Epithelial cell of proximal tubule (primary cell): Measurements from ENCODE around the gene RHO. TPM values are rescaled to one million over a fixed set of nuclear protein-coding genes. Genes with fewer than 3 reads are reported as not detected.

Experiments
- DNase-seq: peaks from one replicate; pipeline ENCODE4 v3.0.0-alpha.2; 2011; ENCODE audit warnings: low read depth
- H3K4me3 ChIP-seq: 2 replicates; pipeline ENCODE4 v1.5.1; 2011; ENCODE audit warnings: low read depth, mild to moderate bottlenecking, low read length
- total RNA-seq: library from RNA; depleted of rRNA; stranded (reverse); fragments of >200 nt; gene quantifications from 2 replicates; pipeline ENCODE4 v1.2.3, GENCODE V29; 2015
- TF ChIP-seq, protein P1 (sequence below): conservative IDR thresholded peaks from 2 replicates; pipeline ENCODE4 v1.5.1; 2012; ENCODE audit warnings: low read depth, mild to moderate bottlenecking, low read length

The RHO gene
- total RNA-seq, 1 donor from 2014 or later: not detected

- TF ChIP-seq, protein P1, sequence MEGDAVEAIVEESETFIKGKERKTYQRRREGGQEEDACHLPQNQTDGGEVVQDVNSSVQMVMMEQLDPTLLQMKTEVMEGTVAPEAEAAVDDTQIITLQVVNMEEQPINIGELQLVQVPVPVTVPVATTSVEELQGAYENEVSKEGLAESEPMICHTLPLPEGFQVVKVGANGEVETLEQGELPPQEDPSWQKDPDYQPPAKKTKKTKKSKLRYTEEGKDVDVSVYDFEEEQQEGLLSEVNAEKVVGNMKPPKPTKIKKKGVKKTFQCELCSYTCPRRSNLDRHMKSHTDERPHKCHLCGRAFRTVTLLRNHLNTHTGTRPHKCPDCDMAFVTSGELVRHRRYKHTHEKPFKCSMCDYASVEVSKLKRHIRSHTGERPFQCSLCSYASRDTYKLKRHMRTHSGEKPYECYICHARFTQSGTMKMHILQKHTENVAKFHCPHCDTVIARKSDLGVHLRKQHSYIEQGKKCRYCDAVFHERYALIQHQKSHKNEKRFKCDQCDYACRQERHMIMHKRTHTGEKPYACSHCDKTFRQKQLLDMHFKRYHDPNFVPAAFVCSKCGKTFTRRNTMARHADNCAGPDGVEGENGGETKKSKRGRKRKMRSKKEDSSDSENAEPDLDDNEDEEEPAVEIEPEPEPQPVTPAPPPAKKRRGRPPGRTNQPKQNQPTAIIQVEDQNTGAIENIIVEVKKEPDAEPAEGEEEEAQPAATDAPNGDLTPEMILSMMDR: no peak
- DNase-seq: no peak
- no peak overlapping the region for H3K4me3 ChIP-seq
Observed at GRCh38 chr3:129567939-129568338, 39.5 kb downstream of the RHO start.

DNA sequence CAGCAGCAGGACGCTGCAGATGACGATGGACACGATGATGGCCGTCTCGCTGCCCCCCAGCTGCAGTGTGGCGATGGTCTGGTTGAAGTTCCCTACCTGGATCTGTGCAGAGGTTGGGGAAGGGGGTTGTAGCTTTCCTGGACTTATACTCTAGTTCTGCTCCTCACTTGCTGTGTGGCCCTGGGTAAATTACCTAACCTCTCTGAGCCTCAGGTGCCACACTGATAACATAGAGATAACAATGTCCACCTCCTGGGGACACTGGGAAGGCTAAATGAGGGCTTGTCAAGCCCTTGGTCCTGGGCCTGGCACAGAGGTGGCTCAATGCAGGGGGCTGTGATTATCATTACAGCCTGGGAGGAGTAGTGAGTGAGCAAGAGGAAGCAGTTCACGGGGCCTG lies 41.4 kb downstream of the RHO start:
- no peak overlapping the region for H3K4me3 ChIP-seq
- TF ChIP-seq, protein P1: no peak
- no peak for DNase-seq

- TF ChIP-seq, protein P1: no peak
- H3K4me3 ChIP-seq: no peak overlapping the region
- DNase-seq: no peak
Observed at GRCh38 chr3:129571605-129572547, 43.4 kb downstream of the RHO start.

DNA sequence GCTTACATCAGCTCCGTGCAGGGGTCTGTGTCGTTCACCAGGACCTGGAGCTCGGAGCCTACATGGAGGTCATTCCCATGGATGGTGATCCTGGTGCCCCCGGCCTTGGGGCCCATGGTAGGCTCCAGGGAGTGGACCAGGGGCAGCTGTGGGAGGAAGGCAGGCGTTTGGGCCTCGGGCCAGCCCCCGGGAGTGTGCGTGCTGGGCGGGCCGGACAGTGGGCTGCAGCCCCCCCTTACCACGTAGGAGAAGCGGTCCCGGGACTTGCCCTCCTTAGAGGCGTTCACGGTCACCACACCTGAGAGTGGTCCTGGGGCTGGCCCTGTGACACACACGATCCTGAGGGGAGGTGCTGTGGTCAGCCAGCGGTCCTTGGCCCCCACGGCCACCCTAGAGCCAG lies 44.2 kb downstream of the RHO start:
- no peak for DNase-seq
- TF ChIP-seq, protein P1: no peak

GRCh38 chr3:129573493-129573892 lies 45.1 kb downstream of the RHO start:
- TF ChIP-seq, protein P1: no peak
- DNase-seq: no peak
- H3K4me3 ChIP-seq: no peak overlapping the region

More for the DNA sequence above, 44.2 kb downstream of the RHO start:
- H3K4me3 ChIP-seq: no peak overlapping the region

GRCh38 chr3:129574206-129574605 lies 45.8 kb downstream of the RHO start:
- TF ChIP-seq, protein P1: no peak
- no peak for DNase-seq
- no peak overlapping the region for H3K4me3 ChIP-seq
